Hepatocyte (in vitro differentiated cells): ENCODE data around the gene HOXA1.
A peak's percentile ranks its signal among the peaks of the same experiment; 100 is the strongest.

ENCODE experiments used
- EZH2 ChIP-seq: fragments of 200-600 bp; sonication (generic); IDR thresholded peaks from 2 replicates; pipeline ENCODE4 v1.6.1; 2016; ENCODE audit warnings: antibody characterized with exemption, mild to moderate bottlenecking, borderline replicate concordance
- TF ChIP-seq, protein P1 (sequence below): fragments of 200-600 bp; sonication (generic); IDR thresholded peaks from 2 replicates; pipeline ENCODE4 v1.5.1; 2016; ENCODE audit warnings: antibody characterized with exemption, mild to moderate bottlenecking; ENCODE audit not compliant: poor library complexity

DNA sequence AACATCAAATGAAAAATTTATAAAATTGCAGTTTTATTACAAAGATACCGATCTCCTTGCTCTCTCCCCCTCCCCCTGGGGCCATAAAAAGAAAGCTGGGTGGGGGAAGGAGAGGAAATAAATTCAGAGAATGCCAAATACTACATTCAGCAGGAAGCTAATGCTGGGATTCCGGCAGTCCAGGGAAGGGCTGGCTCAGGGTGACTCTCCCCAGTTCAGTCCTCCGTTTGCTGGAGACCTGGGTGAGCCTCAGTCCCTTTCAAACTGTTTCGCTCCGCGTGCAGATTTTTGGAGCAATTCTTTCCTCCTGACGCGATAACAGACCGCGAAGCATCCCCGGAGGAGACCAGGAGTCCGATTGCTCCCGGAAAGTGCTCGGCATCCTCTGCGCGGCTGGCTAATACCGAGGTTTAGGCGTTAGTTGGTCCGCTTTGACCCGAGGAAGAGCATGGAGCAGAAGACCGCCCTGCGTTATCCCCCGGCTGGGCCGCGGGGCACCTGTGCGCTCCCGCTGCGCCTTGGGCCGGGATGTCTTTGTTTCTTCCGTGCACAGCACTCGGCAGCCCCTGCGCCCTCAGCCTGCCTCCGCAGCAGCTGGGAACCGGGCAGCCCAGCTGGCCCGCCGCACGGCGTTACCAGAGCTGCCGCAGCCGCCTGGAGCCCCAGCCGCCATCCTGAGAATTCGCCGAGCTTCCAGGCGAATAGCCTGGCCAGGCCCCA, 10.5 kb upstream of the HOXA1 start:
- TF ChIP-seq, protein P1, sequence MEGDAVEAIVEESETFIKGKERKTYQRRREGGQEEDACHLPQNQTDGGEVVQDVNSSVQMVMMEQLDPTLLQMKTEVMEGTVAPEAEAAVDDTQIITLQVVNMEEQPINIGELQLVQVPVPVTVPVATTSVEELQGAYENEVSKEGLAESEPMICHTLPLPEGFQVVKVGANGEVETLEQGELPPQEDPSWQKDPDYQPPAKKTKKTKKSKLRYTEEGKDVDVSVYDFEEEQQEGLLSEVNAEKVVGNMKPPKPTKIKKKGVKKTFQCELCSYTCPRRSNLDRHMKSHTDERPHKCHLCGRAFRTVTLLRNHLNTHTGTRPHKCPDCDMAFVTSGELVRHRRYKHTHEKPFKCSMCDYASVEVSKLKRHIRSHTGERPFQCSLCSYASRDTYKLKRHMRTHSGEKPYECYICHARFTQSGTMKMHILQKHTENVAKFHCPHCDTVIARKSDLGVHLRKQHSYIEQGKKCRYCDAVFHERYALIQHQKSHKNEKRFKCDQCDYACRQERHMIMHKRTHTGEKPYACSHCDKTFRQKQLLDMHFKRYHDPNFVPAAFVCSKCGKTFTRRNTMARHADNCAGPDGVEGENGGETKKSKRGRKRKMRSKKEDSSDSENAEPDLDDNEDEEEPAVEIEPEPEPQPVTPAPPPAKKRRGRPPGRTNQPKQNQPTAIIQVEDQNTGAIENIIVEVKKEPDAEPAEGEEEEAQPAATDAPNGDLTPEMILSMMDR, result no peak
- TF ChIP-seq EZH2, result peak; percentile 76
